B cell (primary cell): Measurements from ENCODE around the gene MTF1. TPM values are rescaled to one million over a fixed set of nuclear protein-coding genes. Genes with fewer than 3 reads are reported as not detected.
A peak's percentile ranks its signal among the peaks of the same experiment; 100 is the strongest.

ENCODE experiments used
- ATAC-seq: fragments of 200-7000 bp; cut with Tn5 transposase; one replicate; pipeline ENCODE4 v1.10.0; 2021; ENCODE audit warnings: low read depth, mild to moderate bottlenecking, moderate number of reproducible peaks, moderate library complexity
- CTCF ChIA-PET: fragments of 350-600 bp; sonication (Branson Sonifier 250); formaldehyde crosslinking; loops from one replicate; lab custom pipeline; 2021; ENCODE audit warnings: antibody characterized with exemption, inconsistent platforms; lab: Charles Lee
- POLR2A ChIA-PET: fragments of 350-600 bp; sonication (Branson Sonifier 250); formaldehyde crosslinking; loops from one replicate; lab custom pipeline; 2021; ENCODE audit warnings: antibody characterized with exemption; lab: Charles Lee
- DNase-seq: peaks from one replicate; pipeline ENCODE4 v3.0.0; 2013
- H2AFZ ChIP-seq: 2 replicates; pipeline ENCODE4 v1.6.1; 2012; ENCODE audit warnings: mild to moderate bottlenecking, low read depth, low read length; ENCODE audit not compliant: insufficient read depth, poor library complexity, severe bottlenecking
- H3K27ac ChIP-seq, 2 donors: 1 replicate in 1 of 2; 2 replicates in 1 of 2; pipeline ENCODE4 v1.5.1; 2012 to 2013; ENCODE audit warnings: low read length in 2 of 2, mild to moderate bottlenecking in 2 of 2, moderate library complexity in 1 of 2
- H3K27me3 ChIP-seq, 4 experiments: fragments of 200-600 bp in 1 of 4; sonication (generic) in 1 of 4; replicated peaks in 1 of 4; 1 replicate in 2 of 4; 2 replicates in 2 of 4; pipeline versions ENCODE4 v1.6.1 to v1.7.0; 2013 to 2016; ENCODE audit warnings: low read length in 3 of 4, mild to moderate bottlenecking in 2 of 4, mixed read lengths in 1 of 4, moderate library complexity in 1 of 4; ENCODE audit not compliant: insufficient read depth in 4 of 4, control insufficient read depth in 3 of 4; ENCODE audit errors: control extremely low read depth in 1 of 4
- H3K36me3 ChIP-seq, 2 experiments: replicated peaks in 1 of 2; 1 replicate in 1 of 2; 2 replicates in 1 of 2; pipeline versions ENCODE4 v1.6.1 to v1.7.1; 2013; ENCODE audit warnings: low read length in 1 of 2; ENCODE audit not compliant: insufficient read depth in 2 of 2, control insufficient read depth in 1 of 2; ENCODE audit errors: control extremely low read depth in 1 of 2, extremely low read depth in 1 of 2
- H3K4me1 ChIP-seq, 2 donors: fragments of 200-600 bp in 1 of 2; sonication (generic) in 1 of 2; 1 replicate in 1 of 2; 2 replicates in 1 of 2; pipeline versions ENCODE4 v1.5.1 to v1.6.1; 2013 to 2017; ENCODE audit warnings: low read length in 2 of 2; ENCODE audit not compliant: control insufficient read depth in 2 of 2, insufficient read depth in 2 of 2
- H3K4me2 ChIP-seq: replicated peaks from 2 replicates; pipeline ENCODE3; 2012; ENCODE audit warnings: mild to moderate bottlenecking, low read depth, low read length; ENCODE audit not compliant: poor library complexity, severe bottlenecking
- H3K4me3 ChIP-seq, 5 experiments: fragments of 200-600 bp in 1 of 5; sonication (generic) in 1 of 5; 1 replicate in 3 of 5; 2 replicates in 2 of 5; pipeline versions ENCODE4 v1.5.1 to v1.7.0; 2011 to 2016; ENCODE audit warnings: low read length in 4 of 5, mild to moderate bottlenecking in 4 of 5, low read depth in 2 of 5, control low read depth in 1 of 5, moderate library complexity in 1 of 5; ENCODE audit not compliant: insufficient read depth in 1 of 5; ENCODE audit errors: control extremely low read depth in 1 of 5, extremely low read depth in 1 of 5
- H3K79me2 ChIP-seq: fragments of 200-600 bp; sonication (generic); one replicate; pipeline ENCODE4 v1.6.0; 2016; ENCODE audit warnings: low read length; ENCODE audit not compliant: control insufficient read depth, insufficient read depth
- H3K9ac ChIP-seq: fragments of 200-600 bp; sonication (generic); 2 replicates; pipeline ENCODE4 v1.6.1; 2017; ENCODE audit warnings: mild to moderate bottlenecking, low read length, moderate library complexity
- H3K9me3 ChIP-seq, 3 donors: one replicate each; pipeline versions ENCODE4 v1.6.1 to v1.7.1; 2013; ENCODE audit warnings: low read length in 2 of 3; ENCODE audit not compliant: control insufficient read depth in 2 of 3, insufficient read depth in 1 of 3; ENCODE audit errors: control extremely low read depth in 1 of 3
- H4K20me1 ChIP-seq: 2 replicates; pipeline ENCODE4 v1.6.0; 2012; ENCODE audit warnings: mild to moderate bottlenecking, low read length; ENCODE audit not compliant: insufficient read depth, control insufficient read depth, poor library complexity, severe bottlenecking
- H3K27ac Mint-ChIP-seq: one replicate; pipeline ENCODE4 v1.8.0; 2021; ENCODE audit warnings: mixed read lengths
- H3K27me3 Mint-ChIP-seq: one replicate; pipeline ENCODE4 v1.8.0; 2021; ENCODE audit warnings: mixed read lengths
- H3K4me1 Mint-ChIP-seq: one replicate; pipeline ENCODE4 v1.8.0; 2021; ENCODE audit warnings: mixed read lengths
- H3K4me3 Mint-ChIP-seq: one replicate; pipeline ENCODE4 v1.8.0; 2021; ENCODE audit warnings: mixed read lengths
- H3K9me3 Mint-ChIP-seq: one replicate; pipeline ENCODE4 v1.8.0; 2022; ENCODE audit warnings: mixed read lengths; ENCODE audit not compliant: insufficient read depth
- CTCF ChIP-seq: fragments of 200-600 bp; IDR thresholded peaks from one replicate; pipeline ENCODE4 v1.8.0; 2022; ENCODE audit warnings: antibody characterized with exemption, mild to moderate bottlenecking
- EZH2 ChIP-seq: IDR thresholded peaks from 2 replicates; pipeline ENCODE4 v1.6.1; 2012; ENCODE audit warnings: borderline replicate concordance, low read depth, mild to moderate bottlenecking, moderate library complexity, low read length; ENCODE audit not compliant: insufficient read depth, poor library complexity, severe bottlenecking
- WGBS: methylation state at CpG from one replicate; pipeline ENCODE4 v1.1.5; 2013; ENCODE audit warnings: missing lambda C conversion rate; ENCODE audit not compliant: insufficient coverage; 5-methylcytosine and 5-hydroxymethylcytosine counted together
- intact Hi-C: fragments of 100-400 bp; cut with micrococcal nuclease; formaldehyde crosslinking; loops from one replicate; pipeline ENCODE4 v1.10.0; 2022
- polyA plus RNA-seq: library from polyadenylated mRNA; depleted of rRNA; stranded (reverse); fragments of >200 nt; gene quantifications from 2 replicates; pipeline ENCODE4 v1.2.3, GENCODE V29; 2012
- total RNA-seq, 2 donors: library from RNA; stranded (reverse); fragments of 120-200 nt in 1 of 2; gene quantifications; 1 replicate in 1 of 2; 2 replicates in 1 of 2; pipeline versions ENCODE4 v1.2.3 to v1.2.4, GENCODE V29; 2013 to 2022

Gene MTF1
- total and polyA plus RNA-seq, 2 donors (not counting 1 experiment from before 2014, with no cell fraction given), result 6.2 to 36.7 TPM

GRCh38 chr1:37811027-37811655, 48.3 kb downstream of the MTF1 start:
- H3K4me3 ChIP-seq, result no peak overlapping the region
- H3K9me3 ChIP-seq, result no peaks in the 10 kb centered on the region
- no peak overlapping the region for H3K9ac ChIP-seq
- H3K4me3 Mint-ChIP-seq, result no peak overlapping the region
- TF ChIP-seq EZH2 (no peak), CTCF (peak; percentile 92)
- peaks cover 0 to 30% of the 10 kb centered on the region in 2 experiments for H3K36me3 ChIP-seq
- H3K27me3 Mint-ChIP-seq, result no peaks in the 10 kb centered on the region
- peak overlapping the region; percentile 37 for H3K27ac Mint-ChIP-seq
- peak; percentile 28 for ATAC-seq
- peaks cover 36% of the 10 kb centered on the region for H3K79me2 ChIP-seq
- H3K9me3 Mint-ChIP-seq, result no peaks in the 10 kb centered on the region
- intact Hi-C loops, result loop anchor here (1.0 to 2.0 kb wide), 2 partner anchors 16 to 121 kb away; a partner anchor contains a TSS
- no peaks in the 10 kb centered on the region for H3K27me3 ChIP-seq
- CTCF ChIA-PET, result interaction anchor here (1.6 kb wide), 1 partner anchor 12 kb away, joined by 6 read pairs; no protein-coding TSS in a partner anchor
- POLR2A ChIA-PET, result no interaction called here
- no peak overlapping the region for H2AFZ ChIP-seq
- DNase-seq, result peak; percentile 76
- peaks cover 14 to 30% of the 10 kb centered on the region in 2 donors for H3K4me1 ChIP-seq
- H3K27ac ChIP-seq, result peak overlapping the region in 1 of 2 donors; percentile 23
- WGBS, result 43% methylated on average over 4 of the region's 7 CpGs
- peaks cover 33% of the 10 kb centered on the region for H3K4me1 Mint-ChIP-seq
- H3K4me2 ChIP-seq, result no peak overlapping the region
- peaks cover 15% of the 10 kb centered on the region for H4K20me1 ChIP-seq

- intact Hi-C loops, result loop anchor here (2.0 to 5.0 kb wide), 3 partner anchors 15 to 335 kb away; partner anchors contain the start of genes INPP5B and ZC3H12A
- no peak overlapping the region for H3K27ac Mint-ChIP-seq
- TF ChIP-seq CTCF (no peak), EZH2 (no peak)
- Histone ChIP-seq H4K20me1 (peaks cover 15% of the 10 kb centered on the region), H3K9ac (no peak overlapping the region), H3K27me3 (no peaks in the 10 kb centered on the region), H2AFZ (no peak overlapping the region), H3K4me3 (no peak overlapping the region), H3K79me2 (peaks cover 29% of the 10 kb centered on the region), H3K27ac (no peak overlapping the region), H3K9me3 (no peaks in the 10 kb centered on the region), H3K4me1 (peaks cover 14 to 31% of the 10 kb centered on the region in 2 donors), H3K36me3 (peaks cover 0 to 33% of the 10 kb centered on the region in 2 experiments), H3K4me2 (no peak overlapping the region)
- ChIA-PET CTCF (no interaction called here), POLR2A (no interaction called here)
- ATAC-seq (no peak), DNase-seq (no peak)
- no peak overlapping the region for H3K4me3 Mint-ChIP-seq
- H3K27me3 Mint-ChIP-seq, result no peaks in the 10 kb centered on the region
- WGBS, result no CpG with 5 or more reads among the region's 2 CpGs
- peaks cover 40% of the 10 kb centered on the region for H3K4me1 Mint-ChIP-seq
- H3K9me3 Mint-ChIP-seq, result no peaks in the 10 kb centered on the region
These were observed 49.5 kb downstream of the MTF1 start for GRCh38 chr1:37809942-37810341.
